ENCODE data around the gene CBLN3. TPM values are rescaled to one million over a fixed set of nuclear protein-coding genes. Genes with fewer than 3 reads are reported as not detected.
"Not testable (repeated sequence)": the region's sequence is repeated elsewhere in the genome, so short reads cannot be mapped to it uniquely, and the experiment has no call there.

CBLN3 gene
- 1.4 TPM for total RNA-seq

DNA sequence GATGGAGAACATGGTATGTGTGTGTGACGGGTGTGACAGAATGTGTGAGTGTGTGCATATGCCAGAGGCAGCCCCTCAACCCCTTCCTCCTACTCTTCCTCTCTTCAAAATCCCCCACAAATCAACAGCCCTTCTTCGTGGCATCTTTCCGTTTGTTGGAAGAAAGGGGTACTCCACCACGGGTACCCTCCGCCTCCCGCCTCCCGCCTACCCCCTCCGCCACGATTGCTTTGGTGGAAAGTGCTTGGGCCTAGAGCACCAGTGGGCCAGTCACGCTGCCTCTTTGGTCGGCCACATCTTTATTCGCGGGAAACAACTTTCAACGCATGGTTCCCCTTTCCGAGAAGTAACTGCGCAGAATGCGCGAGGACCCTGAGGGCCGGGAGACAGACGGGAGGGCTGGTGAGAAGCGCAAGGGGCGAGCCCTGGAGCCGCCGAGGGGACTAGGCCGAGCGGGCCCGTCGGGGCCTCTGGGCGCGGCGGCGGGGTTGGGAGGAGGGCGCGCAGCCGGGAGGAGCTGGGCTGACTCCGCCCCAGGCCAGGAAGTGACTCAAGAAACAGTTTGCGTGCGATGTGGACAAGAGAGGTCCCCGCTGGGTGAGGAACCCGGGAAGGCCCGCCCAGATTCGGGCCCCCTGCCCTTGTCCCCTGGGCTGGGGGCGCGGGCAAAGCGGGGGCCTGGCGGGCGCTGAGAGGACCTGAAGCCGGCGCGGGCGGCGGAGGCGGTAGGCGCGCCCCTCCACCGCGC, at the start of gene CBLN3, which contains the start of gene KHNYN:
Gene CBLN3, minus strand, starts transcription at position 274 of the 748 bp plus-strand sequence. CDS start 614 bp downstream, outside the sequence.
Gene KHNYN, plus strand, starts transcription at position 560 of the 748 bp plus-strand sequence. CDS start 777 bp downstream, outside the sequence.
- ATAC-seq (peak; percentile 74), DNase-seq (ENCODE audit: low spot score) (peak; percentile 90)

DNA sequence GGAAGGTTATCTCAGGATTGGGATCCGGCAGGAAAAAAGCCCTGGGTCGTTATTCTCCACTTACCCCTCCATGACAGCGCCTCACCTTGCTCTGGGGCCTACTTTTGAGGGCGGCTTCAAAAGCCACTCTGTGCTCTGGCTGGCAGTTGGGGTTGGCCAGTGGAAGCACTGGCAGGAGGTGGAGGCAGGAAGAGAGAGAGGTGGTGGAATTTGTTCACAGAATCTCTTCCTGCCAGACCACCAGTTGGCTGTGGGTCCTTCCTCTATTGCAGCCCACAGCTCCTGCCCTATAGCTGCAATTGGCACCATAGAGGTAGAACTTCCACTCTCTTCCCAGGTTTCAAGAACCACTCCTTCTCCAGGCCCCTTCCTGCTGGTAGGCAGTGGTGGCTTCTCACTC, 45.8 kb upstream of the CBLN3 start:
- no peak for ATAC-seq
- no peak for DNase-seq (ENCODE audit: low spot score)

DNA sequence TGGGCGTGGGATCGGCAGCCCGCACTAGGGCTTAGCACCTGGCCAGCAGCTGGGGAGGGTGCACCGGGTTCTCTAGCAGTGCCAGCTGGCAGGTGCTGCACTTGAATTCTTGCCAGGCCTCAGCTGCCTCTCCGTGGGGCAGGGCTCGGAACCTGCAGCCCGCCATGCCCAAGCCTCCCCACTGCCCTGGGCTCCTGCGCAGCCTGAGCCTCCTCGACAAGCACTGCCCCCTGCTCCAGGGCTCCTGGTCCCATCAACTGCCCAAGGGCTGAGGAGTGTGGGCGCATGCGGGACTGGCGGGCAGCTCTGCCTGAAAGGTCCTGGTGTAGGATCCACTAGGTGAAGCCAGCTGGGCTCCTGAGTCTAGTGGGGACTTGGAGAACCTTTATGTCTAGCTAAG, 43.7 kb upstream of the CBLN3 start:
- DNase-seq (ENCODE audit: low spot score) (no peak), ATAC-seq (no peak)

DNA sequence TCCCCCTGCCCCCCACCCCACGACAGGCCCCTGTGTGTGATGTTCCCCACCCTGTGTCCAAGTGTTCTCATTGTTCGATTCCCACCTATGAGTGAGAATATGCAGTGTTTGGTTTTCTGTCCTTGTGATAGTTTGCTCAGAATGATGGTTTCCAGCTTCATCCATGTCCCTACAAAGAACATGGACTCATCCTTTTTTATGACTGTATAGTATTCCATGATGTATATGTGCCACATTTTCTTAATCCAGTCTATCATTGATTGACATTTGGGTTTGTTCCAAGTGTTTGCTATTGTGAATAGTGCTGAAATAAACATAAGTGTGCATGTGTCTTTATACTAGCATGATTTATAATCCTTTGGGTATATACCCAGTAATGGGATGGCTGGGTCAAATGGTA, 41.0 kb upstream of the CBLN3 start:
- not testable (repeated sequence) for DNase-seq (ENCODE audit: low spot score); ATAC-seq

DNA sequence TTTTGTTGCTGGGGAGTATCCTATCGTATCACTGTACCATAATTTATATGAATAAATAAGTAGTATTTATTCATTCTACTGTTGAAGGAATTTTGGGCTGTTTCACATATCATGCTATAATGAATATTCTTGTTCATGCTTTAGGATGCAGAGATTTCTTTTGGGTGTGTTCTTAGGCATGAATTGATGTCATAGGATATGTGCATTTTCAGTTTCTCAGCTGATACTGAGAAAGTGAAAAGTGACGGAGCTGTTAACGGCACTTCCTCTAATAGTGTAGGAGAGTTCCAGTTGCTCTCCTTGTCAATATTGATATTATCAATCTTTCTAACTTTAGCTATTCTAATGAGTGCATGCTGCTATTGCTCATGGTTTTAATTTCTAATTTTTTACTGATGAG, 36.3 kb upstream of the CBLN3 start:
- ATAC-seq (no peak), DNase-seq (ENCODE audit: low spot score) (no peak)

DNA sequence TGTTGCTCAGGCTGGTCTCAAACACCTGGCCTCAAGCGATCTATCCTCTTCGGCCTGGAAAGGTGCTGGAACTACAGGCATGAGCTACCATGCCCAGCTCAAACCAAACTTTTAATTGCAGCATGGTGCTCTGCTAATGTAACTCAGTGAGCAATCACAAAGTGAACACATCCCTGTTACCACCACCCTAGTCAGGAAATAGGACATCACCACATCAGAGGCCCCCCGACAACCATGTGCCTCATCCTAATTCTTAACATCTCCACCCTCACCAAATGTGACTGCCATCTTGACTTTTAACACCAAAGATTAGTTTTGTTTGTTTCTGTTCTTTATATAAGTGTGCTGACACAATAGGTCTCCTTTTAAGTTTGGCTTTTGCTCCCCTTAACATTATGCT, 35.9 kb upstream of the CBLN3 start:
- ATAC-seq: no peak
- DNase-seq (ENCODE audit: low spot score): no peak

DNA sequence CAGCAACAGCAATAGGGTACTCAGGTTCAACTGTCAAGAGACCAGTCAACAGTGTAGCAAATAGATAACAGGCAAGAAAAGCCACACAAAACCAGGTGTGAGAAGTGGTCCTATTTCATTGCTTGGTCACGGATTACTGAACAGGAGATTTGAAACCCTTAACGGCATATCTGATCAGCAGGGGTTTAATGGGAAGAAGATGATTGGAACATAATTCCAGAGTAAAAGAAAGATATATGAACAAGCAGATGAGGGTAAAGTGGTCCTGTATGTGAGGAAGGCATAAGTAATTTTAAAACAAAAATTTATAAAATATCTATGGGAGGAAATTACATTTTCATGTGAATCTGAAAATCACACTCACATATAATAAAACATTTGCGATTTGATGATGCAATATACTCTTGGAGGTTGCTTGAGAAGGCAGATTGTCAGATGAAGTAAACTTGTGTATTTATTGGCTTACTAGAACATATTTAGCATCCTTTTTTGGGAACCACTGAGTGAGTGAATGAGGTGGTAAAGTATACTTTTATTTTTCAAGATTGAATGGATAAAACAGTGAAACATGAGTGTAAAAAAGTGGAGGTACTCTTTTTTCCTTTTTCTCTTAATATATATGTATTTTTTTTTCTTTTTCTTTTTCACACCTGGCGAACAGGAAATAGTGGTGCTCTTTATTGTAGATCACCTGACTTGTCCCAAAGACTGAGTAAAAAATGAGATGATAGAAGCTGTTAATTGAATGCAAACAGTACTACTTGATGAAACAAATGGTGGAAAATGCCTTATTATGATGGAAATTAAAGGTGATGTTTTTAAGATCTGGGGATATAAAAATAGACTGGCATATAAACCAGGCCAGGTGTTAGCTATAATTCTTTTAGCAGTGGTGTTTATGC, 34.7 kb upstream of the CBLN3 start:
- ATAC-seq: no peak
- DNase-seq (ENCODE audit: low spot score): no peak

DNA sequence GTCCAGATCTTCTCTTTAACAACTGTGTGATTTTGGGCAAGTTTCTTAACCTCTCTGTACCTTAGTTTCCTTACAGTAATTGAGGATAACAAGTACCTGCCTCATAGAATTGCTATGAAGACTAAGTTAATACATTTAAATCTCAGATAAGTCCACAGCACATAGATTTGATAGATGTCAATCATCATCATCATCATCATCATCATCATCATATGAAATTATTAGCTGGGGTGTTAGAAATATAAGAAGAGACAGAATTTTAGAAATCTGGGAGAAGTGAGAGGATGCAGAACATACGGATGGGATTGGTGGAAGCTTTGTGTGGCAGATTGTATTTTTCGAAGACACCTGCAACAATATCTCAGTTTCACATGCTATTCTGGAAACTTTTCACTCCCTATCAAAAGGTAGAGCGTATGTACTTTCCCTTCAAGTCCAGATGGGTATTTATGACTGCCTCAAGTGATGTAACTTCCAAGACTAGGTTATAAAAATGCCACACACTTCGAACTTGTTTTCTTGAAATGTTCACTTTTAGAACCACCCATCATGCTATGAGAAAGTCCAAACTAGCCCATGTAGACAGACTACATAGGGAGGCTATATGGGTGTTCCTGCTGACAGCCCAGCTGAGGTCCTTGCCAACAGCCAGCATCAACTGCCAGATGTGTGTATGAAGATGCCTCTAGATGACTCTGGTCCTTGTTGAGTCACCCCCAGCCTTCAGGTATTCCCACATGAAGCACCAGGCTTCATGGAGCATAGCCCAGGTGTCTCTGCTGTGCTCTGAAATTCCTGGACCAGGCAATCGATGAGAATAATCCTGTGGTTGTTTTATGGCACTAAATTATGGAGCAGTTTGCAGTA, 33.8 kb upstream of the CBLN3 start:
- DNase-seq (ENCODE audit: low spot score) (no peak), ATAC-seq (no peak)

DNA sequence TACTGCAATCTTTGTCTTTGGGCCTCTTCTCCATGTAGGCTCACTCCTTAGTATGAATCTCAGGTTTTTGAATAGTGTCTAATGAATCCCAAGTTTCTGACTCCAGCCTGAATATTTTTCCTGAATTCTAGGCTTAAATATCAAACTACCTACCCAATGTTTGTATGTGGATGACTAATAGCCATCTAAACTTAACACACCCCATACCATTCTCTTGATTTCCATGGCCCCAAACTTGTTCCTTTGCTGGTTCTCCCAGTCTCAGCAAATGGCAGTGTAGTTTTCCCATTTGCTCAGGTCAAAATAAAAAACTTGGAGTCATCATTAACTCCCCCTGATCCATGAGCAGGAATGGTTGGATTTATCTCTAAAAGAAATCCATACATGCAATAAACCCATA, 31.9 kb upstream of the CBLN3 start:
- ATAC-seq: no peak

DNA sequence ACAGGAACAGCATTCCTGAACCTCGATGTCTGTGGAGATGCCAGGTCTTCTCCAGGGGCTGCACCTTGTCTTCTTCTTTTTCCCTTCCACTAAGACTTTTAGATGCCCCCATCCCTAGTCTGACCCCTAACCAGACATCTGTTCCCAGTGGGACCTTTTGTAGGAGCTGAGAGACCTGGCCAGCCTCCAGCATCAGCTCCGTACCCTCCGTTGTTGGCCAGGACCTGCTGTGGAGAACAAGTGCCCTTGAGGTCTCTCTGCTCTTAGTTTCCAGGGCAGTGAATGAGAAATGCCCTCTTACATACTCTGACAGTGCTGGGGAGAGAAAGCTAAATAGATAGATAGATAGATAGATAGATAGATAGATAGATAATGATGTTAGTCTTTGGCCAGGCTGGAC, 29.9 kb upstream of the CBLN3 start:
- ATAC-seq (no peak), DNase-seq (ENCODE audit: low spot score) (no peak)

More for the DNA sequence above, 31.9 kb upstream of the CBLN3 start:
- DNase-seq (ENCODE audit: low spot score): no peak

DNA sequence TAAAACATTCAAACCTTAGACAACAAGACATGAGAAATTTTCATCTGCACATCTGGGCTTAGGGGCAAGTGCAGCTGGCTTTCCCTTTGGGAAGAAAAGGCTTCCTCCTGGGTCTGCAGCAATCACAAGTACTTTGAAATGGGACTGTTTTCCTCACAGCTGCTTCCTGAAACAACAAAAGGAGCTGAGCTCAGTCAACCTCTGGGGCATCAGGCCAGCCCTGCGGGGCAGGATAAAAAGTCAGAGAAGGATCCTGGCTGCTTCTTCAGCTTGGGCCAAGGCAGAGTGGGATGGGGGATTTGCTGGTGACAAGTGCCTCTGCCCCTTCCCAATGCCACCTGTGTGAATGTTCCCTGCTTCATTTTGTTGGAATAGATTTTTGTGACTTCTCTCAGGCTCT, 29.3 kb upstream of the CBLN3 start:
- no peak for DNase-seq (ENCODE audit: low spot score)
- ATAC-seq: no peak

DNA sequence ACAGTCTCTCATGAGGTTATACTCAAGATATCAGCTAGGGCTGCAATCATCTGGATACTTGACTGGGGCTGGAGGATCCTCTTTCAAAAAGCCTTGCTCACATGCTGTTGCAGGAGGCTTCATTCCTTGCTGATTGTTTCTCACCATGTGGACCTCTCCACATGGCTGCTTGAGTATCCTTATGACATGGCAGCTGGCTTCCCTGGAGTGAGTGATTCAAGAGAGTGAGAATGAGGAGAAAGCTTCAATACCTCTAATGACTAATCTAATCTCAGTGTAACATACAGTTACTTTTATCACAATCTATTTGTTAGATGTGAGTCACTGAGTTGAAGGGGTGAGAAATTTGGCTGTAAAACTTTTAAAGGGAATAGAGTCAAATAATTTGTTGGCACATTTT, 27.5 kb upstream of the CBLN3 start:
- DNase-seq (ENCODE audit: low spot score) (no peak), ATAC-seq (no peak)

DNA sequence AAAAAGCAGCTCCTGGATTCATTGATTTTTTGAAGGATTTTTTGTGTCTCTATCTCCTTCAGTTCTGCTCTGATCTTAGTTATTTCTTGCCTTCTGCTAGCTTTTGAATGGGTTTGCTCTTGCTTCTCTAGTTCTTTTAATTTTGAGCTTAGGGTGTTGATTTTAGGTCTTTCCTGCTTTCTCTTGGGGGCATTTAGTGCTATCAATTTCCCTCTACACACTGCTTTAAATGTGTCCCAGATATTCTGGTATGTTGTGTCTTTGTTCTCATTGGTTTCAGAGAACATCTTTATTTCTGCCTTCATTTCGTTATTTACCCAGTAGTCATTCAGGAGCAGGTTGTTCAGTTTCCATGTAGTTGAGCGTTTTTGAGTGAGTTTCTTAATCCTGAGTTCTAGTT, 21.4 kb upstream of the CBLN3 start:
- ATAC-seq; DNase-seq (ENCODE audit: low spot score): not testable (repeated sequence)

DNA sequence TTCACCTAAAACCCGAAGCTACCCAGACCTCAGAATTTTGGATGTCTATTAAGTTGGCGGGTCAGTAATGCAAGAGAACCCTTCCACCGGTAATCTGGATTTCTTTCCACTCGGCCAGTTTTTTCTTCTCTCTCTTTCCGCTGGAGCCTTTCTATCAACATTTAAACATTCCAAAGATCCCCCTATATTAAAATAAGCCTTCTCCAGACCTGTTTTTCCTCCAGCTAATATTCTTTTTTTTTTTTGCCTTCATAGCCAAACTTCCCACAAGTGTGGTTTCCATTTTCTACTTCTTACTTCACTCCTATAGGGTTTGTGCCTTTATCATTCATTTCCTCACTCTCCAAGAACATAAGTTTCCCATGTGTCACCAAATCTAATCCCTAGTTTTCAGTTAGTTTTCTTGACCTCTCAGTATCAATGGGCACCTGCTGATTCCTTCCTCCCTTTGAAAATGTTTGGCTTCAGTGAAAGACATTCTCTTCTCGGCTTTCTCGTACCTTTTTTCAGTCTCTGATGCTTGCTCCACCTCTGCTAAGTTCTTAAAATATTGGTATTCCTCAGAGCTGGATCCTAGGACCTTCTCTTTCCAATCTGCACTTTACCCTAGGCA, 13.7 kb upstream of the CBLN3 start:
- ATAC-seq (no peak), DNase-seq (ENCODE audit: low spot score) (no peak)

DNA sequence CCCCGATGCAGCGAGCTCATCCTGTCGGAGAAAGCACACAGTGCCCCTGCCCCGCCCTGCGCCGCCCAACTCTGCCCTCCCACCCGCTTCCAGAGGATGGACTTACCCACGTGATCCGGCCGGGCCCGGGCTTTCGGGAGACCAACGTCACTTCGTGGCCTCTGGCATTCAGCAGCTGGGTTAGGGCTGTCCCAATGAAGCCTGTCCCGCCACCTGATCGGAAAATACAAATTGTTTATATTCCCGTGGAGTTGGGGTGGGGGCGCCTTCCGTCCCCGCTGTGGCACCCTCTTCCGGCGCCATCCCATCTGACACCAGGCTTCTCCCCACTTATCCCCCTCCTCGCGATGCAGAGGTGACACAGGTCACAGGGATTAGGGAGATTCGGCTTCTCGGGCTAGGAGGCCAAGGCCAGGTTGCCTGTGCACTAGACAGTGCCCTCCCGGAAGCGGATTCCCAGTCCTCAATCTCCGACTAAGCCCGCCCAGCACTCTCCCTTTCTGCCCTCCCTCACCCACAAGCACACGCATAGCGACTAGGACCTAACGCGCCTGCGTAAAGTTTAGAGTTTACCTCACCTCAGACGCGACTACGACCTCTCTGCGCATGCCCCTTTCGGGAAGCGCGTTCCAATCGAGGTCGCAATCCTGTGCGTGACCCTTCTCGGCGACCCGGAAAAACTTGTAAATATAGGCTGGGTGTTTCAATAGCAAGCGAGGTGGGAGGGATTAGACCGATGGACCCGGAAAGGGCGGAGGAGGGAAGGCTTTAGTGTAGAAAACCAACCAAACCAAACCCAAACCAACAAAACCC, 13.0 kb upstream of the CBLN3 start, which contains the start of gene SDR39U1:
Gene SDR39U1, minus strand, starts transcription at position 537 of the 813 bp plus-strand sequence. Its CDS starts 7 bp downstream, at position 530.
- DNase-seq (ENCODE audit: low spot score) (peak; percentile 99), ATAC-seq (peak; percentile 89)

DNA sequence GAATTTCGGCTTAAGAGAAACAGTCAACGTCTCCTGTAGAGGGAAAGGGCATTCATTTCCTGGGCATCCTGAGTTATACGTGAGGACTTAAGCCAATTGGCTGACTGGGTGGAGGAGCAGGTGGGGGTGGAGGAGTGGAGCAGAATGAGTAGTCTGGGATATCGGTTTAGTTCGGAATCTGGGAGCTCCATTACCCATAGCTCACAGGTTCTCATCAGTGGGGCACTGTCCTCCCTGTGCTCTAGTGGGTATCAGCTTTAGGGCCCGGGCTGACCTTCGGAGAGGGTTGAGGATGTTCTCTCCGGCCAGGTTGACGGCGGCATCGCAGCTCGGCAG, 12.4 kb upstream of the CBLN3 start:
- no peak for ATAC-seq
- DNase-seq (ENCODE audit: low spot score): no peak

DNA sequence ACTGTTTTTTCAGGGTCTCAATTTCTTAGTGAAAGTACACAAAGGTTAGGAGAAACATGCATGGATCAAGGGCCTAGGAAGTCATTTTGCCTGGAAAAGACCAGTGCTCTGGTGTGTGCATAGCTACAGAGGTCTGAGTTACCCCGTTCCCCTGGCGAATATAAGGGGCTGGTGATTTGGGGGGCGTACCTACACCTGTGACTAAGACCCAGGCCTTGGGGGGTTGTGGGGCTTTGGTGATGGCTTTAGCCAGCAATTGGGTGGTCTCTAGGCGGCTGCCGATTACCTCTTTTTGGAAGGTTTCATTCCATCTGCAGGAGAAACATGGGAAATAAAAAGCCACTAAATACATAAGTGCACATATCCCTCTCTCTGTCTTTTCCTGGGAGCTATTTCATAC, 12.0 kb upstream of the CBLN3 start:
- ATAC-seq: no peak
- no peak for DNase-seq (ENCODE audit: low spot score)

DNA sequence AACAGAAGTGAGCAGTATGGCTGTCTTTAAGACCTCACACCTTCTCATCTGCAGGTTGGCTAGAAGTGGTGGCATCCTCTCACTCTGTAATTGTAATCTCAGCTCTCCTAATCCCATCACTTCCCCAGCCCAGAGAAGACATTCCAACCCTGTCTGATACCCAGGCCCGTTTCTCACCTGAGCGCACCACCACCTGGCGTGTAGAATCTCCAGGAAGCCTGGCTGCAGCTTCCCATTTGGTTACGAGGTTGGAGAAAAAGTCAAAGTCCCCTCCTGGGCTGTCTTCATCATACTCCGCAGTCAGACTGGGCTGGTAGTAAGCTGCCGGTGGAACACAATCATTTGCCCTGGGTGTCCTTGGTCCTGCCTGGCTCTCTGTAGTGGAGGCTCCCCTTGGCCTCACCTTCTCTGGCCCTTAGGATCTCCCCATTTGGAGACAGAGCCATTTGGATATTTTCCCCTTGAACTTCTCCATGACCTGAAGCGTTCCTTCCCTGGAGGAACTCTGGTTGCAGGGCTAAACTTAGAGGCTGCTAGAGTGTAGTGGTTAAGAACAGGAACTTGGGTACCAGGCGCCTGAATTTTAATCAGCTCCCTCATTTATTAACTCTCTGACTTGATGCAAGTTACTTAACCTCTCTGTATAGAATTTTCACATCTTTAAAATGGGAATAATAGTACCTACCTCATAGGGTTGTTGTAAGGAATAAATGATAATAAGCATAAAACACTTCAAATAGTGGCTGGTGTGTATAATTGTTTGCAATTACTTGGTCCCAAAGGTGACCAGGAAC, 11.3 kb upstream of the CBLN3 start:
- no peak for ATAC-seq
- no peak for DNase-seq (ENCODE audit: low spot score)
